NCI-H1105 (cell line): ENCODE measurements around the gene GNAZ.
"Not testable (repeated sequence)": the region's sequence is repeated elsewhere in the genome, so short reads cannot be mapped to it uniquely, and the experiment has no call there.

ENCODE experiments used
- DNase-seq: peaks from one replicate; lab custom pipeline; 2025; lab: John Stamatoyannopoulos, UW

The GNAZ gene

GRCh38 chr22:23070418-23071229 is at the start of gene GNAZ:
GNAZ (plus strand) TSS chr22:23070519; CDS start chr22:23095696, 25,177 bp downstream.
- DNase-seq: peak; percentile 23

DNA sequence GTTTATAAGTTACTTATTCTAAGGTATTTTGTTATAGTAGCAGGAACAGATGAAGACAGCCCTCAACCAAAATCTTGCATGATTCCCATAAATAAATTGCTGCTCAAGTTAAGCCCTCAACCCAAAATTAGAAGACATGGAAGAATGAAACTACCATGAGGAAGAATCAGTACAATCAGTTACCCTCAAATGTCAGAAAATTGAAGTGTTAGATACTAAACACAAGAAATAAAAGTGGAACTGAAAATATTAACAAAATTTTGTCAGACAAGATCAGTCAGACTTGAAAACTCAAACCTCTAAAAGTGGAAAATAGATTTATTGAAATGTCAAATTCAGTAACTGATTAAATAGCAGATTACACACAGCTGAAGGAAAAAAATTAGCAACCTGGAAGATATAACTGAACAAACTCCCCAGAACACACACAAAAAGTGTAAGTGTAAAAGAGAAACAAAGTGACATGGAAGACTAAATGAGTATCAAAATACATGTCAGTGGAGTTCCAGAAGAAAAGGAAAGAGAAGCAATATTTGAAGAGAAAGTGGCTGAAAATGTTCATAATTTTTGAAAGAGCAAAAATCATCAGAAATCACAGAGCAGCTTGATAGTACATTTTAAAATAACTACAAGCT is 49.5 kb upstream of the GNAZ start:
- no peak for DNase-seq

GRCh38 chr22:23021660-23022353 is 48.5 kb upstream of the GNAZ start:
- DNase-seq: not testable (repeated sequence)

DNA sequence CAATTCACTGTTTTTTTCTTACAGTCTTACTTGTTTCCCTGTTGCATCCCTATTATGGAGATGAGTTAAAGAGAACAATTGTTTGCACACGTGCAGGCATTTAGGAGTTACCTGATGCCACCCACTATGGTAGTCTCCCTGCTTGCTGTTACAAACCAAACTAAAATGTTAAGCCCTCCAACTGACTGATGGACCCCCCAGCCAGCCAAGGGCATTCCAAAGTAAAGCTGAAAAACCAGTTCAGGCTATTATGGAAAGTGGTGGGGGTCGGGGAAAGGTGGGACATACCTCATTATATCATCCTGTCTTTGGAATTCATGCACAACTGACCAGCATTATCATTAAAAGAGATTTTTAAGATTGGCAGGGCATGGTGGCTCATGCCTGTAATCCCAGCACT is 47.0 kb upstream of the GNAZ start:
- no peak for DNase-seq

DNA sequence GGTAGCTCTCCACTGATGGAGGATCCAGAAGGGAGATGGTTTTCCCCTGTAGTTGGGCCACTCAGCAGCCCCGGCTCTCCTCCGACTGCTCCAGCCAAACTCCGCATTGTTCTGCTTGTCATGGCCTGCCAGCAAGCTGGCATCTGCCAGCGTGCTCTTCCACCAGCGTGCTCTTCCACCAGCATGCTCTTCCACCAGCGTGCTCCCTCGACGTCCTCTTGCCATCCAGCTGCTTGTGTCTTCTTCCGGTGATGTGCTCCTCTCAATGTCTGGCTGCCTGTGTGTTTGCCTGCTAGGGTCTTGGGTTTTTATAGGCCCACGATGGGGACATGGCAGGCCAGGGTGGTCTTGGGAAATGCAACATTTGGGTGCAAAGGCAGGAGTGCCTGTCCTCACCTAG is 43.5 kb upstream of the GNAZ start:
- no peak for DNase-seq

DNA sequence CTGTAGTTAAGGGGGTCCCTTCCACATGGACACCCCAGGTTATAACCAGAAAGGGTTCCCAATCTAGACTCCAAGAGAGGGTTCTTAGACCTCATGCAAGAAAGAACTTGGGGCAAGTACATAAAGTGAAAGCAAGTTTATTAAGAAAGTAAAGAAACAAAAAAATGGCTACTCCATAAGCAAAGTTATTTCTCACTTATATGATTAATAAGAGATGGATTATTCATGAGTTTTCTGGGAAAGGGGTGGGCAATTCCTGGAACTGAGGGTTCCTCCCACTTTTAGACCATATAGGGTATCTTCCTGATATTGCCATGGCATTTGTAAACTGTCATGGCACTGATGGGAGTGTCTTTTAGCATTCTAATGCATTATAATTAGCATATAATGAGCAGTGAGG is 42.5 kb upstream of the GNAZ start:
- not testable (repeated sequence) for DNase-seq

DNA sequence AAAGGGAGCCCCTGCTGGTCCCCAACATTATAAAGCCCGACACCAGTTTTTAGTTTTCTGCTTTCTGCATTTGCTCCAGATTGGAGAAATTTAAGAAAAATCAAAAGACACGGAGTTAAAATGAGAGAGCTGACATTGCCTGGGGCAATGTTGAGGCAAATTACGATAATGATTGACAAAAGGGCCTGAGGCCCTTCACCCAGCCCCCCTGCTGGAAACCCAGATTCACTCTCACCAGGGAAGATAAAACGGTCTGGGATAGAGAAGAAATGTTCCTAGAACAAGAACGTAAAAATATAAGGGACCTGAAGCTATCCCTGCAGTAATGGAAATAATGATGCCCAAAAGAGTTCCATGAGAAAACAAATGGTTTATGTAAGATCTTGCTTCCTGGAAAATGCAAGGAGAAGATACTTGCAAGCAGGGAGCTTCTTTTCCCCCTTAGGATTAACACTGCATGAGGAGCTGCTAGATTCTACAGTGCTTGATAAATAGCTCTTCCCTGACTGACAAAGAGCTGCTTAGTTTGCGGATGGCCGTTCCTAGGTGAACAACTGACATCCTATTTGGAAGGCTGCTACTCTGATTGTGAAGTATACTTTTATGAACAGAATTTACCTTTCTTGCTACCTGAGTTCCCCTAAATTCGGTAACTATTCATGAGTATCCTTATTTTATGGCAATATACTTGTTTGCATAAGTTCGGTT is 40.6 kb upstream of the GNAZ start:
- no peak for DNase-seq

- DNase-seq: no peak
These were observed 38.9 kb upstream of the GNAZ start for GRCh38 chr22:23031381-23031780.

DNA sequence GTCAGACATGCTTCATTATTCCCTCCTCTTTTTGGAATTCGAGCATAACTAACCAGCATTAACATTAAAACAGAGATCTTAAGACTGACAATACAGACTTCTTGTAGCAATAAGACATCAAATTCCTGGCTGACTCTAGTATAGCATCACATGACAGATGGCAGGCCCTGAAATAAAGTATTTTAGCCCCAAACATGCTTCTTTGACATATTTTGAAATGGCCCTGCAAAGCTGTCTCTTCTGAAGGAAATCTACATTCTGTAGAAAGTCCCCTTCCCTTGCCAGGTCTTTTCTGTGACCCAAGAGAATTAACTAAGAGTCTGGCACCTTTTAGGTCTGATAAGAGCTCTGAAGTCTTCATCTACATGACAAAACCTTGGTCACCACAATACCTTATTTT is 38.5 kb upstream of the GNAZ start:
- no peak for DNase-seq

GRCh38 chr22:23032658-23033057 is 37.7 kb upstream of the GNAZ start:
- DNase-seq: no peak

DNA sequence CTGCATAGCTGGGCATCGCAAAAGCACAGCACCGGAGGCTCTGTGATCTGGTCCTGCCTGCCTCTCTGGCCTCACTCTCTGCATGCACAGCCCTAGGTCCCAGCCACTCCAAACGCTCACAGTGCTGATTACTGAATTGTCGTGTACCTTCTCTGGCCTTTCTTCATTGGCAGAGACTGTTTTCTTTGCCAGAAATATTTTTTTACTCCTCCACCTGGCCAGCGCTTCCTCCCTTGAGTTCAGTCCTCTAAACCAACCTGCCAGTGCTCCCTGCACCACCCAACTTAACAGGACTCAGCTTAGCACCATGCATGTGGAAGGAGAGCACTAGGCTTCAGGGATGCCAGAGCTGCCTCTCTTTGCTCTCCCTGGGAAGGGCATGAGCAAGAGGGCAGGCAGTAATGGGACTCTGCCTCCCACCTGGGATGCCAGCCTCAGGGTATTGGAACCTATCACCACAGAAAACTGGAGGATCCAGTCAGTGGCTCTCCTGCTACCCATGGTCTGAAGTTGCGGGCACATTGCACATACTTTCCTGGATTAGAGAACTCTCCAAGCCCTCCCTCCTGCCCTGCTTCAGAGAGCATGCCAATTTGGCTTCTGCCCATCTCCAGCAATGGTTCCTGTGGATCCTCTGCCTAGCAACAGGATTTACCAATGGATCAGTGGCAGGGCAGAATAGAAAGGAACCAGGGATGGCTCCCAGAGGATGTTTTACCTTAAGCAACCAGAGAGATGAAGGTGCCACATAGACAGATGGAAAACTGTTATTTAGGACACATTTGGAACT is 37.0 kb upstream of the GNAZ start:
- DNase-seq: no peak

DNA sequence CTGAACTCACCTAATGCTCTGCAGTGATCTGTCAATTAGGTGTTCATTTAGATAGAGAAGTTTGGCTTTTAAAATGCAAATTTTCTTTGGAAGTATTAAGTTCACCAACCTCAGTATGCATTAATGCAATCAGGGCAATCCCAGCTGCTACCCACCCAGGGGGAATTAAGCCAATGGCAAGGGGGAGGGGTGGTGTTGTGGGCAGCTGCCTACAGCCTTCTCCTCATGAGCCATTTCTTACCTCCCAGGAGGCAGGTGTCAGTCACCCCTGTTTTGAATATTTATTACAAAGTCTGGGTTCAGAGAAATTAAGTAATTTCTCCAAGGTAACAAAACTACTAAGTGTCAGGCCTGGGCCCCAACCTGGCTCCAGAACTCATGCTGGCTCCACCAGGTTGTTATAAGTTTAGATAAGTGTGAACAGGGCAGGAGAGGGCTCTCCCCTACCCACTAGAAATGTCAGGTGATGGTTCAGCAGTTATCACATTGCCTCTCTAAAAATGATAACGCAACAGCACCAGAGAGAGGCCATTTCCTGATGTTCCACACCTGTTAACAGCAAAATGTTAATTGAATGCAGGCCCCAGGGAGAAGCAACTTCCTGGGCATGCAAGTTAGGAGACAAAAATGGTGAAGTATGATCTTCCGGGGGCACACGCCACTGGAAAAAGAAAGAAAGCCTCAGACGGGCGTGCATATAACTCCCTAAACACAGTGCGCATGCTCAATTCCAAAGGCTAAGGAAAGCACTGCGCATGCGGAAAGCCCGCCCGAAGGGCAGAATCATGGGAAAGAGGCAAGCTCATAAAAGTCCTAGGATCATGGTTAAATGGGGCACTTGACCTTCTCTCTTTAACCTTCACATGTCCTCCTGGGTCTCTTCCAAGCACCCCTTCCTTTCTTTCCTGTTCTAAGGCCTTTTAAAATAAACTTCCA is 35.4 kb upstream of the GNAZ start:
- no peak for DNase-seq

DNA sequence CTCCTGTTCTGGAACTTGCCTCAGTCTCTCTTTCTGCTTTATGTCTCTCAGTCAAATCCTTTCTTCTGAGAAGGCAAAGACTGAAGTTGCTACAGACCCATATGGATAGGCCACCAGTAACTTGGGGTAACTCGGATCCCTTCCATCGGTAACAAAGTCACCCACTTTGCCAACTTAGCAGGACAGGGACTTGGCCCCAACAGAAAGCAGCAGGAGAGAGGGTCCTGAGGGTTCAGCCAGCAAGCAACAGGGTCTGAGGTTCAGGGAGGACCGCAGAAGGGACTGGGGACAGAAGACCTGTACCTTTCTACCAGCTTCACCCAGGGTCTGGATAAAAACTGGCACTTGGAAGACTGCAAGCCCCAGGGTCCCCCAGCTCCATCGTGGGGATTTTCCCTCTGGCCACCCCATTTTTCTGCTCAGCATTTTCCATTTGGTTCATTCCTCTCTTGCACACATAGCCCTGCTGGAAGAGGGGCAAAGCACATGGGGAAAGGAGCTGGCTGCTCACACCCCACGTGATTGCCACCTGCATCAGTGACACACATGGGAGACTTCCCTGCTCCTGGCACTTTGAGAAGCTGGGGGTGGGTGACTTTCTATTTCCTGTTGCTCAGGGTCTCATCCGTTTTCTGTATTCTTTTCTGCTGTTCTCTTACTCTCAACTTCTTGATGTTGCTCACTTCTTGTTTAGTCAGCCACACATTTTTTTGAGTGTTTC is 34.6 kb upstream of the GNAZ start:
- DNase-seq: no peak

DNA sequence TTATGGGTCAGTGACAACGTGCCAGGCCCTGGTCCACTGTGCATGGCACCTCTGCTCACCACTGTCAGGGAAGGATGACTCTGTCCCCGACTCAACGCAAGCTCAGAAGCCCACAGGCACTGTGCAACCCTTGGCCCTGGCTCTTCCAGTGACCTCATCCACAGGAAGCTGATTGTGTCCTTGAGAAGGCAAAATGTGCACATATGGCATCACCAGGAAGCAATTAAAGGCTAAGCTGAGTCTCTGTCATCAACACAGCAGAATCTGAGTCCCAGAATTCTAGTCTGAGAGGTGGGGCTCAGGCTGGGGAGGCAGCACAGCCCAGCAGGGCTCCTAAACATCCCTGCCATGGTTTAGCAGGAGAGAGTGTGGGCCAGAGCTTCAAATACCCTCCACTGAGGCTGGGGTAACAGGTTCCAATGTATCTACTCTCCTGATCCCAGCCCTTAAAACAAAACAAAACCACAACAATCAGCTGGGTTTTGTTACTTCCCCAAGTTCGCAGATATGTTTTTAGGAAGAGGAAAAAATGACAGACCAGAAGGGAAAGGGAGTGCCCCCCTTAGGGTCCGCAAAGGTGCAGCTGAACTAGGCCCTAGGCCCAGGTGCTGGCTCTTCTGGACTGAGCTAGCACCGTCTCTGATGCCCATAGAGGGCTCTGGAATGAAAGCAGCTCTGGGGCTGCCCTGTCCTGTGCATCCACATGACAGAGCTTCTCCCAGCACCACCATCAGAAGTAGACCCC is 33.5 kb upstream of the GNAZ start:
- DNase-seq: no peak

GRCh38 chr22:23037429-23038333 is 32.6 kb upstream of the GNAZ start:
- no peak for DNase-seq

DNA sequence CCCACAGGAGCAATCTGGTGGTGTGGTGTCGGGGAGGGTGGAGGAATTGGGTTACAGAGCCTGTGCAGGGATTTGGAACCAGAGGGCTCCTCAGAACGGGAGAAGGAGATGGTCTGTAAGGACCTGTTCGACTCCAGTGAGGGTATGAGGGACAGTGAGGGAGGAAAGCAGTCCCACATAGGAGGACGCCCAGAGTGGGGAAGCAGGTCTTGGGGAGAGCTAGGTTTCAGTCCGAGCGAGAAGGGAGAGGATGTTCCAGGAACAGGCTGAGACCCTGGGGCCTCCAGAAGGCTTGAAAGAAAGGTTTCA is 32.0 kb upstream of the GNAZ start:
- no peak for DNase-seq

DNA sequence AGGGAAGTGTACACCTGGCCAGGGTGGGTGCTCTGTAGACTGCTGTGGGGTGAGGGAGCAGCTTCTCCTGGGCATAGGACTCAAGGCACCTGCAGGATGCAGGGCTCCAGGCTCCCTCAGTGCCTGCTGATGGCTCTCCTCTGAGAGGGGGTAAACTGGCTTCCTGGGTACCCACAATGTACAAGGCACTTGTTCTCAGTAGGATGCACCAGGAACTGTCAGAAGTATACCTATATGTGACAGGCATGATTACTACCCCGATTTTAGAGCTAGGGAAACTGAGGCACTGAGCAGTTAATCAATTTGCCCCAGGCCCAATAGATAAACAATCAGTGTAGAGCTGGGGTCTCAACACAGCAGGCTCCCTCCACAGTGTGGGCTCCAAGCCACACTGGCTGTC is 31.4 kb upstream of the GNAZ start:
- no peak for DNase-seq

- DNase-seq: no peak
These were observed 28.1 kb upstream of the GNAZ start for GRCh38 chr22:23042179-23042578.
